AG04450 (cell line): ENCODE results near the gene TRERF1. TPM values are rescaled to one million over a fixed set of nuclear protein-coding genes. Genes with fewer than 3 reads are reported as not detected.

Experiments
- CTCF ChIA-PET: fragments of 300-600, 350-600 bp; formaldehyde crosslinking; extraction: SDS; loops from one replicate; lab custom pipeline; 2022; ENCODE audit warnings: antibody characterized with exemption, inconsistent platforms; lab: Charles Lee
- POLR2A ChIA-PET: fragments of 350-600 bp; formaldehyde crosslinking; extraction: SDS; loops from one replicate; lab custom pipeline; 2021; ENCODE audit warnings: antibody characterized with exemption, inconsistent platforms; lab: Yijun Ruan, JAX
- DNase-seq: peaks from one replicate; pipeline ENCODE4 v3.0.0-alpha.2; 2011; ENCODE audit warnings: low read depth, low spot score
- H3K27ac ChIP-seq: one replicate; pipeline ENCODE4 v1.5.1; 2012; ENCODE audit warnings: low read depth, low read length, control low read depth
- H3K27me3 ChIP-seq: one replicate; pipeline ENCODE4 v1.6.0; 2012; ENCODE audit warnings: low read length; ENCODE audit not compliant: control insufficient read depth, insufficient read depth
- H3K4me3 ChIP-seq: 2 replicates; pipeline ENCODE4 v1.5.1; 2011; ENCODE audit warnings: mild to moderate bottlenecking, low read depth, low read length, control low read depth
- H3K9me3 ChIP-seq: 2 replicates; pipeline ENCODE4 v1.5.1; 2012; ENCODE audit warnings: low read length; ENCODE audit not compliant: control insufficient read depth, insufficient read depth
- polyA plus RNA-seq: library from polyadenylated mRNA; depleted of rRNA; stranded (reverse); fragments of >200 nt; gene quantifications from 2 replicates; pipeline ENCODE4 v1.2.3, GENCODE V29; 2011
- TF ChIP-seq, protein P1 (sequence below): IDR thresholded peaks from 2 replicates; pipeline ENCODE4 v1.5.1; 2011; ENCODE audit warnings: low read depth, low read length, control low read depth, inconsistent platforms

The TRERF1 gene
- polyA plus RNA-seq, 1 experiment: 7.3 TPM

DNA sequence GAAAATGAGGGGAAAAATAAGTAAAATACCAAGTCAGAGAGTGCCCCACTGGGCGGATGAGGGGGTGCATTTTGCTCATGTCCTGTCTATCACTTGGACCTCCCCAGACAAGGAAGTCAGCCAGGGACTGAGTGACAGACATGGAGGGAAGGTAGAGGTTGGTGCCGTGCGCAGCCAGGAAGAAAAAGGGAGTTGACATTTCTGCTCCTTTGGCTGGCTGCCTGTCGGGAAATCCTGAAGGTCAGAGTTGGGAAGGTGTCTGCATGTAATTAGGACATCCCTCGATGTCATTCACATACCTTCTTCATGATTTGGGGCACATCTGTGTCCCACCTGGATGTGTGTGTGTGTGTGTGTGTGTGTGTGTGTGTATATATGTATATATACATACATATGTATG is 269.6 kb downstream of the TRERF1 start:
- no peak for DNase-seq
- TF ChIP-seq, protein P1, sequence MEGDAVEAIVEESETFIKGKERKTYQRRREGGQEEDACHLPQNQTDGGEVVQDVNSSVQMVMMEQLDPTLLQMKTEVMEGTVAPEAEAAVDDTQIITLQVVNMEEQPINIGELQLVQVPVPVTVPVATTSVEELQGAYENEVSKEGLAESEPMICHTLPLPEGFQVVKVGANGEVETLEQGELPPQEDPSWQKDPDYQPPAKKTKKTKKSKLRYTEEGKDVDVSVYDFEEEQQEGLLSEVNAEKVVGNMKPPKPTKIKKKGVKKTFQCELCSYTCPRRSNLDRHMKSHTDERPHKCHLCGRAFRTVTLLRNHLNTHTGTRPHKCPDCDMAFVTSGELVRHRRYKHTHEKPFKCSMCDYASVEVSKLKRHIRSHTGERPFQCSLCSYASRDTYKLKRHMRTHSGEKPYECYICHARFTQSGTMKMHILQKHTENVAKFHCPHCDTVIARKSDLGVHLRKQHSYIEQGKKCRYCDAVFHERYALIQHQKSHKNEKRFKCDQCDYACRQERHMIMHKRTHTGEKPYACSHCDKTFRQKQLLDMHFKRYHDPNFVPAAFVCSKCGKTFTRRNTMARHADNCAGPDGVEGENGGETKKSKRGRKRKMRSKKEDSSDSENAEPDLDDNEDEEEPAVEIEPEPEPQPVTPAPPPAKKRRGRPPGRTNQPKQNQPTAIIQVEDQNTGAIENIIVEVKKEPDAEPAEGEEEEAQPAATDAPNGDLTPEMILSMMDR: no peak
- ChIA-PET CTCF (no interaction called here), POLR2A (no interaction called here)
- no peak overlapping the region for H3K27ac ChIP-seq
- peaks cover 3% of the 10 kb centered on the region for H3K27me3 ChIP-seq
- H3K4me3 ChIP-seq: no peak overlapping the region
- no peaks in the 10 kb centered on the region; the same call in 1 of the 2 replicates for H3K9me3 ChIP-seq

DNA sequence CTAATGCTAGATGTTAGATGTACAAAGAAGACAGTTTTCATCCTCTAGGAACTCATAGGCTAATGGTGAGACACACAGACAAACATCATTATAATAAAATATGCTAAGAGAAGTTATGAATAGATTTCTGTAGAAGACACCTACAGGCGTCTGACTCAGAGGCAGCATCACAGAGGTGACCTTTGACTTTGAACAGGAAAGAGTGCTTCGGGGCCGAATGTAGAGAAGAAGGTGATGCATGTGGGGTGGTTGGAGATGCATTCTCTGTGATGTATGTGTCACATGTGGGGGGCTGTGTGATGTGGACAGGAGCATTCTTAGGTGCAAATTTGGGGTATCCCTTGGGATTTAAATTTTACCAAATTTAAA is 271.8 kb downstream of the TRERF1 start:
- CTCF ChIA-PET: interaction anchor here (1.4 kb wide), 1 partner anchor 13 kb away, joined by 3 read pairs; no protein-coding TSS in a partner anchor
- DNase-seq: no peak
- H3K9me3 ChIP-seq: no peaks in the 10 kb centered on the region; the same call in 1 of the 2 replicates
- no peak overlapping the region for H3K27ac ChIP-seq
- no peak overlapping the region for H3K4me3 ChIP-seq
- H3K27me3 ChIP-seq: peaks cover 3% of the 10 kb centered on the region
- TF ChIP-seq, protein P1: no peak
- POLR2A ChIA-PET: no interaction called here

DNA sequence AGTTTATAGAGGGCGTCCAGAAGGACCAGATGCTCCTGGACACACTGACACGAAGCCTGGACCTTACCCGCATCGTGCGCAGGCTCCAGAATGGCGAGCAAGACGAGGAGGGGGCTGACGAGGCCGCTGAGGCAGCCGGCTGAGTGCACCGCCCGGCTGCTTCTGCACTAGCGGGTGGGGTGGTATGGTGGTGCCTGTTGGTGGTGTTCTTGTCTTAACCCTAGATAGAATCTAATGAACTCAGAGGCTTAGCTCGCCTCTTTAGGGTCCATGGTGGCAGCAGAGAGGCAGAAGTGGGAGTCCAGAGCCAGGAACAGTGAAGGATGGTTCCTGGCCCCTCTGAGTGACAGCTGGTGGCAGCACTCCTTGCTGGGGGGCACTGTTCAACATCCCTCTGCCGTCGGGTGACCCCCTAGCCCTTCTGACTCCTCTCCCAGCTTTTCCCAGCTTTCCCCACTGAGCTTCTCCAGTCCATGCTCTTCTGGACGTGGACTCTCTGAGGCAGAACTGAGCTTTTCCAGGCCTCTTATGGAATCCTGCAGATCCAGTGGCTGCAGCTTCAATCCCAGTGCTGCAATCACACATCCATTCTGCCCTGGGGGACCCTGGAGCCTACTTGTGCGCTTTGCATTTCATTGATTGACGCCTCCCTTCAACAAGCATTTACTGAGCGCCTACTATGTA is 272.3 kb downstream of the TRERF1 start:
- Histone ChIP-seq H3K27me3 (peaks cover 3% of the 10 kb centered on the region), H3K4me3 (no peak overlapping the region), H3K27ac (no peak overlapping the region), H3K9me3 (no peaks in the 10 kb centered on the region; the same call in 1 of the 2 replicates)
- TF ChIP-seq, protein P1: no peak
- DNase-seq: no peak
- CTCF ChIA-PET: interaction anchor here (1.4 kb wide), 1 partner anchor 12 kb away, joined by 3 read pairs; no protein-coding TSS in a partner anchor
- POLR2A ChIA-PET: no interaction called here

DNA sequence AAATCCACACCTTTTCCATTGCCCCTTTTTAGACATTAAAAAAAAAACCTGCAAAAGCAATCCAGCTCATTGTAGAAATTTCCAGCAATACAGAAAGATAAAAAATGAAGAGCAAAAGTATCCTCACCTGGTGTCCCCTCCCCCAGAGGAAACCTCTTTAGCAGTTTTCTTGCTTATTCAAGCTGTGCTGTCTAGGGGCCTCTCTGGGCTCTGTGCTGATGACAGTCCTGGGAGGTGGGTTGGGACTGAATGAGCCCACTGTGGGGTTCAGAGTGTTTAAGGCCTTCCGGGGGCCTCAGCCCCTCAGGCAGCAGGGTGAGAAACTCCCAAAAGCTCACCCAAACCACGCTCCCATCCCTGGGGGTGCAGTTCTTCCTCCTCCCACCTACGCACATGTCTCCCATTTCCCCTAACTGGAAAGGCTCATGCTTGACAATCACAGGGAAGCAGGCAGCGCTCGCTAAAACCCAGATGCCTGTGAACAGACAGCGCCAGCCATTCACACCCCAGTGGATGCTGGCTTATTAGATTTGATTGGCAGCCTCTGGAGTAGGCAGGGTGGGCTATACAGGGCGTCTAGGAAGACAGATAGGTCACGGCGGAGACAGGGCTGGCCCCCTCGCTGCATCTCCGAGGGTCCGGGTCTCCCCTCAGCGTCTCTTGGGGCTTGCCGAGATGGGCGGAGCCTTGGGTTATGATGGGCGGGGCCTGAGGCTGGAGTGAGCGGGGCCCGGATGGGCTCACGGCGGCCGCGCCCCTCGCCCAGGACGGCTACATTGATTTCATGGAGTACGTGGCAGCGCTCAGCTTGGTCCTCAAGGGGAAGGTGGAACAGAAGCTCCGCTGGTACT is 274.0 kb downstream of the TRERF1 start:
- Histone ChIP-seq H3K9me3 (no peaks in the 10 kb centered on the region; the same call in 1 of the 2 replicates), H3K27me3 (peaks cover 3% of the 10 kb centered on the region), H3K4me3 (peak overlapping the region; percentile 27), H3K27ac (no peak overlapping the region)
- TF ChIP-seq, protein P1: no peak
- DNase-seq: no peak
- CTCF ChIA-PET: interaction anchor here (0.7 kb wide), 2 partner anchors 9 to 370 kb away, joined by 3 to 5 read pairs; no protein-coding TSS in a partner anchor
- POLR2A ChIA-PET: no interaction called here
